ENCODE data around the gene PRDX5.

The PRDX5 gene

GRCh38 chr11:64352995-64353714 is 35.2 kb downstream of the PRDX5 start:
- Mint-ChIP-seq H3K27ac (no peak overlapping the region), H3K4me1 (ENCODE audit: low read depth) (peaks cover 8% of the 10 kb centered on the region), H3K27me3 (ENCODE audit: low read depth) (no peaks in the 10 kb centered on the region), H3K4me3 (no peak overlapping the region), H3K36me3 (ENCODE audit: low read depth) (peaks cover 10% of the 10 kb centered on the region), H3K9me3 (no peaks in the 10 kb centered on the region)

GRCh38 chr11:64353715-64354506 is 36.0 kb downstream of the PRDX5 start:
- no peaks in the 10 kb centered on the region for H3K9me3 Mint-ChIP-seq
- peaks cover 10% of the 10 kb centered on the region for H3K4me1 Mint-ChIP-seq (ENCODE audit: low read depth)
- no peak overlapping the region for H3K4me3 Mint-ChIP-seq
- no peaks in the 10 kb centered on the region for H3K27me3 Mint-ChIP-seq (ENCODE audit: low read depth)
- peaks cover 8% of the 10 kb centered on the region for H3K36me3 Mint-ChIP-seq (ENCODE audit: low read depth)
- H3K27ac Mint-ChIP-seq: no peak overlapping the region

- H3K4me3 Mint-ChIP-seq: no peak overlapping the region
- no peaks in the 10 kb centered on the region for H3K9me3 Mint-ChIP-seq
- no peaks in the 10 kb centered on the region for H3K27me3 Mint-ChIP-seq (ENCODE audit: low read depth)
- H3K36me3 Mint-ChIP-seq (ENCODE audit: low read depth): peaks cover 9% of the 10 kb centered on the region
- H3K4me1 Mint-ChIP-seq (ENCODE audit: low read depth): peaks cover 19% of the 10 kb centered on the region
- no peak overlapping the region for H3K27ac Mint-ChIP-seq
Observed at GRCh38 chr11:64355078-64355940, 37.4 kb downstream of the PRDX5 start.

GRCh38 chr11:64356498-64357411 is 38.8 kb downstream of the PRDX5 start:
- Mint-ChIP-seq H3K4me3 (peak overlapping the region; percentile 56), H3K4me1 (ENCODE audit: low read depth) (peaks cover 24% of the 10 kb centered on the region), H3K27me3 (ENCODE audit: low read depth) (no peaks in the 10 kb centered on the region), H3K36me3 (ENCODE audit: low read depth) (peaks cover 14% of the 10 kb centered on the region), H3K9me3 (no peaks in the 10 kb centered on the region), H3K27ac (peak overlapping the region; percentile 52)

- Mint-ChIP-seq H3K27ac (peak overlapping the region; percentile 77), H3K4me3 (peak overlapping the region; percentile 75), H3K4me1 (ENCODE audit: low read depth) (peaks cover 27% of the 10 kb centered on the region), H3K36me3 (ENCODE audit: low read depth) (peaks cover 20% of the 10 kb centered on the region), H3K9me3 (no peaks in the 10 kb centered on the region), H3K27me3 (ENCODE audit: low read depth) (no peaks in the 10 kb centered on the region)
Observed at GRCh38 chr11:64357446-64357845, 39.5 kb downstream of the PRDX5 start.

GRCh38 chr11:64357904-64358535 is 40.1 kb downstream of the PRDX5 start:
- Mint-ChIP-seq H3K4me1 (ENCODE audit: low read depth) (peaks cover 27% of the 10 kb centered on the region), H3K36me3 (ENCODE audit: low read depth) (peaks cover 21% of the 10 kb centered on the region), H3K27ac (peak overlapping the region; percentile 77), H3K27me3 (ENCODE audit: low read depth) (no peaks in the 10 kb centered on the region), H3K4me3 (peak overlapping the region; percentile 75), H3K9me3 (no peaks in the 10 kb centered on the region)

GRCh38 chr11:64358536-64358906 is 40.6 kb downstream of the PRDX5 start:
- H3K9me3 Mint-ChIP-seq: no peaks in the 10 kb centered on the region
- peaks cover 27% of the 10 kb centered on the region for H3K4me1 Mint-ChIP-seq (ENCODE audit: low read depth)
- peaks cover 21% of the 10 kb centered on the region for H3K36me3 Mint-ChIP-seq (ENCODE audit: low read depth)
- H3K27ac Mint-ChIP-seq: no peak overlapping the region
- H3K4me3 Mint-ChIP-seq: peak overlapping the region; percentile 75
- no peaks in the 10 kb centered on the region for H3K27me3 Mint-ChIP-seq (ENCODE audit: low read depth)

GRCh38 chr11:64358907-64359711 is 41.2 kb downstream of the PRDX5 start, which contains the start of gene RPS6KA4:
Gene RPS6KA4, plus strand, starts transcription at chr11:64359162. Its CDS starts 74 bp downstream, at chr11:64359236.
- Mint-ChIP-seq H3K4me1 (ENCODE audit: low read depth) (peaks cover 27% of the 10 kb centered on the region), H3K36me3 (ENCODE audit: low read depth) (peaks cover 24% of the 10 kb centered on the region)

GRCh38 chr11:64359712-64360445 is 42.0 kb downstream of the PRDX5 start:
- peak overlapping the region; percentile 74 for H3K27ac Mint-ChIP-seq
- peaks cover 28% of the 10 kb centered on the region for H3K36me3 Mint-ChIP-seq (ENCODE audit: low read depth)
- peak overlapping the region; percentile 95 for H3K4me3 Mint-ChIP-seq
- H3K9me3 Mint-ChIP-seq: no peaks in the 10 kb centered on the region
- H3K4me1 Mint-ChIP-seq (ENCODE audit: low read depth): peaks cover 30% of the 10 kb centered on the region
- H3K27me3 Mint-ChIP-seq (ENCODE audit: low read depth): no peaks in the 10 kb centered on the region

More at GRCh38 chr11:64358907-64359711, 41.2 kb downstream of the PRDX5 start, which contains the start of gene RPS6KA4:
- no peaks in the 10 kb centered on the region for H3K27me3 Mint-ChIP-seq (ENCODE audit: low read depth)
- H3K4me3 Mint-ChIP-seq: peak within 1 kb of the TSS; percentile 95
- H3K27ac Mint-ChIP-seq: peak within 1 kb of the TSS; percentile 77
- H3K9me3 Mint-ChIP-seq: no peaks in the 10 kb centered on the region

GRCh38 chr11:64360448-64360921 is 42.6 kb downstream of the PRDX5 start:
- Mint-ChIP-seq H3K27me3 (ENCODE audit: low read depth) (no peaks in the 10 kb centered on the region), H3K36me3 (ENCODE audit: low read depth) (peaks cover 28% of the 10 kb centered on the region), H3K4me1 (ENCODE audit: low read depth) (peaks cover 30% of the 10 kb centered on the region), H3K4me3 (peak overlapping the region; percentile 95), H3K27ac (no peak overlapping the region), H3K9me3 (no peaks in the 10 kb centered on the region)

- peaks cover 27% of the 10 kb centered on the region for H3K4me1 Mint-ChIP-seq (ENCODE audit: low read depth)
- no peaks in the 10 kb centered on the region for H3K27me3 Mint-ChIP-seq (ENCODE audit: low read depth)
- peaks cover 33% of the 10 kb centered on the region for H3K36me3 Mint-ChIP-seq (ENCODE audit: low read depth)
- peak overlapping the region; percentile 51 for H3K4me3 Mint-ChIP-seq
- no peak overlapping the region for H3K27ac Mint-ChIP-seq
- H3K9me3 Mint-ChIP-seq: no peaks in the 10 kb centered on the region
Observed at GRCh38 chr11:64361659-64362058, 43.7 kb downstream of the PRDX5 start.

- H3K4me3 Mint-ChIP-seq: no peak overlapping the region
- H3K27ac Mint-ChIP-seq: no peak overlapping the region
- peaks cover 27% of the 10 kb centered on the region for H3K4me1 Mint-ChIP-seq (ENCODE audit: low read depth)
- peaks cover 35% of the 10 kb centered on the region for H3K36me3 Mint-ChIP-seq (ENCODE audit: low read depth)
- H3K9me3 Mint-ChIP-seq: no peaks in the 10 kb centered on the region
- no peaks in the 10 kb centered on the region for H3K27me3 Mint-ChIP-seq (ENCODE audit: low read depth)
Observed at GRCh38 chr11:64362339-64362738, 44.4 kb downstream of the PRDX5 start.
